Fibroblast of mammary gland (primary cell): ENCODE results near the gene HSPA14.

ENCODE experiments used
- DNase-seq: peaks from one replicate; pipeline ENCODE4 v3.0.0-alpha.2; 2010; ENCODE audit warnings: low read depth
- H3K4me3 ChIP-seq: 2 replicates; pipeline ENCODE4 v1.5.1; 2011; ENCODE audit warnings: low read depth, mild to moderate bottlenecking, low read length, moderate library complexity; ENCODE audit not compliant: control insufficient read depth
- TF ChIP-seq, protein P1 (sequence below): conservative IDR thresholded peaks from 2 replicates; pipeline ENCODE4 v1.5.1; 2011; ENCODE audit warnings: low read depth, low read length, inconsistent platforms; ENCODE audit not compliant: control insufficient read depth, insufficient read depth

Gene HSPA14

GRCh38 chr10:14918964-14919363 is 80.9 kb downstream of the HSPA14 start:
- DNase-seq = no peak
- no peak overlapping the region for H3K4me3 ChIP-seq
- TF ChIP-seq, protein P1, sequence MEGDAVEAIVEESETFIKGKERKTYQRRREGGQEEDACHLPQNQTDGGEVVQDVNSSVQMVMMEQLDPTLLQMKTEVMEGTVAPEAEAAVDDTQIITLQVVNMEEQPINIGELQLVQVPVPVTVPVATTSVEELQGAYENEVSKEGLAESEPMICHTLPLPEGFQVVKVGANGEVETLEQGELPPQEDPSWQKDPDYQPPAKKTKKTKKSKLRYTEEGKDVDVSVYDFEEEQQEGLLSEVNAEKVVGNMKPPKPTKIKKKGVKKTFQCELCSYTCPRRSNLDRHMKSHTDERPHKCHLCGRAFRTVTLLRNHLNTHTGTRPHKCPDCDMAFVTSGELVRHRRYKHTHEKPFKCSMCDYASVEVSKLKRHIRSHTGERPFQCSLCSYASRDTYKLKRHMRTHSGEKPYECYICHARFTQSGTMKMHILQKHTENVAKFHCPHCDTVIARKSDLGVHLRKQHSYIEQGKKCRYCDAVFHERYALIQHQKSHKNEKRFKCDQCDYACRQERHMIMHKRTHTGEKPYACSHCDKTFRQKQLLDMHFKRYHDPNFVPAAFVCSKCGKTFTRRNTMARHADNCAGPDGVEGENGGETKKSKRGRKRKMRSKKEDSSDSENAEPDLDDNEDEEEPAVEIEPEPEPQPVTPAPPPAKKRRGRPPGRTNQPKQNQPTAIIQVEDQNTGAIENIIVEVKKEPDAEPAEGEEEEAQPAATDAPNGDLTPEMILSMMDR = no peak
